ENCODE data around the gene LRMDA. TPM values are rescaled to one million over a fixed set of nuclear protein-coding genes. Genes with fewer than 3 reads are reported as not detected.

The LRMDA gene
- total and polyA plus RNA-seq, 2 of the 4 experiments (the other 2 are of a cell fraction), result 0.07 TPM; not detected in 1

DNA sequence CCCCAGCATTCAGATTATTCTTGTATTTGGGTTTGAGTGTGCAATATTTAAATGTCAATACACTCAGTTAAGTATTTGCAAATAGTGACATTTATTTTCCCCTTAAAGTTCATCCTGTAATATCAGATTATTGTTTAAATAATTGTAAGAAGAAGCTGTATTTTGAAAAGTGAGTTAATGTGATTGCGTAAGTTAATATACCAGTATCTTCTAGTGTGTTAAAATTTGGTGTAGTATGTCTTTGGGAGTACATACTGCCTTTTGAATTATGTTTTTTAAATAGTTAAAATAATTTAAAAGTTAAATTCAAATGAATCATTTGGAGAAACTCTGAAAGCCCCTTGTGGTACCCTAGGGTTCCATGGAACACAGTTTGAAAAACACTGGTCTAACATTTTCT lies 28.6 kb downstream of the LRMDA start:
- intact Hi-C loops (cut with micrococcal nuclease), result no loop called here
- ChIA-PET POLR2A (ENCODE audit: unreplicated experiment) (no interaction called here), CTCF (no interaction called here)
- Histone ChIP-seq H3K18ac (ENCODE audit: low read depth, low read length) (no peak overlapping the region), H3K36me3 (ENCODE audit: control insufficient read depth, insufficient read depth, low read length) (no peaks in the 10 kb centered on the region), H3K9ac (ENCODE audit: low read depth, low read length) (no peak overlapping the region), H3K4ac (ENCODE audit: low read depth, low read length) (no peak overlapping the region), H3K27ac (ENCODE audit: insufficient read depth, low read length) (no peak overlapping the region), H2BK120ac (ENCODE audit: low read depth, low read length) (no peak overlapping the region), H4K5ac (ENCODE audit: low read depth, low read length) (no peak overlapping the region), H2BK5ac (ENCODE audit: low read depth, low read length, poor library complexity, severe bottlenecking) (no peak overlapping the region), H2BK20ac (ENCODE audit: low read depth, low read length) (no peak overlapping the region), H2BK15ac (ENCODE audit: low read depth, low read length) (no peak overlapping the region), H3K9me3 (ENCODE audit: control insufficient read depth, insufficient read depth, low read length) (no peaks in the 10 kb centered on the region), H2AK5ac (ENCODE audit: low read depth, low read length) (no peak overlapping the region), H3K4me3 (ENCODE audit: insufficient read depth, low read depth, low read length) (no peak overlapping the region), H2AK9ac (replicated peaks; ENCODE audit: low read depth, low read length, poor library complexity) (no peak overlapping the region), H2AFZ (replicated peaks; ENCODE audit: low read length, poor library complexity) (no peak overlapping the region), H4K20me1 (ENCODE audit: insufficient read depth, low read length) (no peaks in the 10 kb centered on the region), H3K9me1 (ENCODE audit: insufficient read depth, low read length) (no peaks in the 10 kb centered on the region), H3K79me1 (ENCODE audit: low read depth in 1 of 2, low read length in 2 of 2) (no peaks in the 10 kb centered on the region), H4K91ac (ENCODE audit: insufficient read depth, low read depth, low read length) (no peak overlapping the region), H4K8ac (ENCODE audit: low read depth in 2 of 2, low read length in 2 of 2) (no peak overlapping the region), H3K4me2 (ENCODE audit: low read depth, low read length) (no peak overlapping the region), H3K14ac (replicated peaks; ENCODE audit: low read depth, low read length) (no peak overlapping the region), H3K23ac (ENCODE audit: low read depth, low read length) (no peak overlapping the region), H3K56ac (ENCODE audit: extremely low read depth, insufficient read depth, low read length) (no peak overlapping the region), H3K4me1 (ENCODE audit: control insufficient read depth, insufficient read depth, low read length) (peaks cover 2% of the 10 kb centered on the region; the same call in 1 of the 2 replicates), H3K27me3 (ENCODE audit: control insufficient read depth, insufficient read depth, low read length) (peaks cover 7% of the 10 kb centered on the region)
- DNase-seq (no peak), ATAC-seq (ENCODE audit: low read depth) (no peak)
- WGBS, 2 experiments (ENCODE audit: extremely low coverage in 2 of 2, insufficient read length in 1 of 2), result 100% methylated on average over 1 of the region's 1 CpG; no CpG with 5 or more reads in 1 of the 2 experiments
- dilution Hi-C loops (cut with HindIII; ENCODE audit: low sequenced_read_pairs, unreplicated experiment), result no loop called here
- in situ Hi-C loops (cut with MboI; ENCODE audit: low sequenced_read_pairs), result no loop called here
- no TSS peak for BruUV-seq (replicated peaks)
- TF ChIP-seq, protein P1, sequence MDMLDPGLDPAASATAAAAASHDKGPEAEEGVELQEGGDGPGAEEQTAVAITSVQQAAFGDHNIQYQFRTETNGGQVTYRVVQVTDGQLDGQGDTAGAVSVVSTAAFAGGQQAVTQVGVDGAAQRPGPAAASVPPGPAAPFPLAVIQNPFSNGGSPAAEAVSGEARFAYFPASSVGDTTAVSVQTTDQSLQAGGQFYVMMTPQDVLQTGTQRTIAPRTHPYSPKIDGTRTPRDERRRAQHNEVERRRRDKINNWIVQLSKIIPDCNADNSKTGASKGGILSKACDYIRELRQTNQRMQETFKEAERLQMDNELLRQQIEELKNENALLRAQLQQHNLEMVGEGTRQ (IDR thresholded peaks at IDR 0.05; ENCODE audit: low read depth, low read length), result no peak
- peak; percentile 63 for TF ChIP-seq CEBPB (IDR thresholded peaks at IDR 0.05; ENCODE audit: low read depth, low read length)

Measured in IMR-90 (cell line).